Heart left ventricle (tissue), 16 donors: Measurements from ENCODE around the gene TLR1. TPM values are rescaled to one million over a fixed set of nuclear protein-coding genes. Genes with fewer than 3 reads are reported as not detected.

ENCODE experiments used
- ATAC-seq, 4 donors: fragments of 200-7000 bp; cut with Tn5 transposase; one replicate each; pipeline ENCODE4 v1.9.1; 2020 to 2022; ENCODE audit warnings: moderate library complexity in 4 of 4, mild to moderate bottlenecking in 3 of 4, moderate number of reproducible peaks in 1 of 4
- DNase-seq, 5 donors: peaks; one replicate each; pipeline ENCODE4 v3.0.0-alpha.2; 2020
- H3K27ac ChIP-seq, 12 donors: fragments of 200-600 bp; sonication (generic) in 4 of 12; one replicate each; pipeline versions ENCODE4 v1.5.0 to v1.8.0; 2016 to 2022; ENCODE audit warnings: mild to moderate bottlenecking in 2 of 12
- H3K27me3 ChIP-seq, 9 donors: fragments of 200-600 bp; sonication (generic) in 2 of 9; one replicate each; pipeline versions ENCODE4 v1.5.1 to v1.8.0; 2016 to 2022; ENCODE audit warnings: mild to moderate bottlenecking in 3 of 9
- H3K36me3 ChIP-seq, 9 donors: fragments of 200-600 bp; sonication (generic) in 2 of 9; one replicate each; pipeline versions ENCODE4 v1.5.0 to v1.8.0; 2018 to 2022; ENCODE audit warnings: mild to moderate bottlenecking in 2 of 9
- H3K4me1 ChIP-seq, 12 donors: fragments of 200-600 bp; sonication (generic) in 4 of 12; one replicate each; pipeline versions ENCODE4 v1.5.0 to v1.8.0; 2016 to 2022; ENCODE audit warnings: mild to moderate bottlenecking in 3 of 12
- H3K4me3 ChIP-seq, 12 donors: fragments of 200-600 bp; sonication (generic) in 4 of 12; one replicate each; pipeline versions ENCODE4 v1.5.0 to v1.8.0; 2017 to 2022; ENCODE audit warnings: mild to moderate bottlenecking in 9 of 12, moderate library complexity in 4 of 12
- H3K9me3 ChIP-seq, 12 donors: fragments of 200-600 bp; sonication (generic) in 4 of 12; one replicate each; pipeline versions ENCODE4 v1.5.0 to v1.8.0; 2016 to 2022; ENCODE audit warnings: mild to moderate bottlenecking in 1 of 12
- CTCF ChIP-seq, 12 donors: fragments of 200-600 bp; sonication (generic) in 4 of 12; IDR thresholded peaks; one replicate each; pipeline versions ENCODE4 v1.5.0 to v1.8.0; 2018 to 2022; ENCODE audit warnings: antibody characterized with exemption in 12 of 12, mild to moderate bottlenecking in 5 of 12
- POLR2A ChIP-seq, 2 donors: fragments of 450-650 bp; IDR thresholded peaks; one replicate each; pipeline ENCODE4 v1.6.1; 2017; ENCODE audit warnings: antibody characterized with exemption in 2 of 2, mild to moderate bottlenecking in 2 of 2, moderate library complexity in 2 of 2
- WGBS, 4 donors: extraction: QIAGEN DNeasy Blood & Tissue Kit in 2 of 4; methylation state at CpG; one replicate each; pipeline versions ENCODE4 v1.1.5 to v1.1.7; 2013 to 2018; 5-methylcytosine and 5-hydroxymethylcytosine counted together
- intact Hi-C, 10 donors: fragments of 100-400 bp; cut with DNase I; formaldehyde crosslinking; loops; one replicate each; pipeline versions ENCODE4 v1.11.1 to v1.14.2; 2022
- polyA plus RNA-seq, 2 donors: library from polyadenylated mRNA; stranded (reverse); fragments of 200-250 nt; gene quantifications; one replicate each; pipeline ENCODE4 v1.2.3, GENCODE V29; 2013
- total RNA-seq, 9 donors: library from RNA; depleted of rRNA in 2 of 9; stranded (reverse); fragments of >200 nt in 2 of 9; fragmentation: NEBNext Ultra II Directional in 3 of 9; extraction: Animal tissue kit (Norgen Biotek cat#: 25700) in 3 of 9; gene quantifications; one replicate each; pipeline versions ENCODE4 v1.1.0 to v1.2.4, GENCODE V29; 2016 to 2023
- donor health status: ischemic (EF 13 %, LVEDD 7.1; RV severe dilation, severe dysfunction).
- donor health status: healthy with polysubstance abuse.
- donor health status: DM: no; HTN: yes; CAD: no.
- donor health status: DM: no; HTN: no; CAD: no.
- donor health status: ischemic (EF 25% LVEDD 6.9; RV normal size, moderate dysfunction).
- donor health status: ischemic (EF 25% LVEDD 5.7; RV mildly dilated, moderate dysfunction).
- donor health status: healthy.
- donor health status: DM: yes; HTN: yes; CAD: no.
- donor health status: ischemic (EF 35%, LVEDD 5.7; RV mildly dilated, moderate dysfunction).
- donor health status: nonischemic (EF 11% LVEDD 7.7; RV severe dilation, severe dysfunction).
- donor health status: DM: yes; HTN: yes; CAD: no.
- donor health status: PGD.
- donor health status: ischemic (EF 29% LVEDD 5.4; RV normal size, mild dysfunction).
- donor health status: nonischemic (EF 23%, LVEDD 6.1; RV moderate dilation, normal function).

The TLR1 gene
- total and polyA plus RNA-seq, 11 donors = 0.34 to 31.8 (median 2.8) TPM

GRCh38 chr4:38800961-38801450, 3.6 kb downstream of the TLR1 start:
- Histone ChIP-seq H3K27me3 (no peaks in the 10 kb centered on the region), H3K9me3 (peaks cover 0 to 33% (median 0%) of the 10 kb centered on the region in 12 donors), H3K27ac (peak overlapping the region in 1 of 12 donors; percentile 44), H3K4me1 (peaks cover 0 to 30% (median 4%) of the 10 kb centered on the region in 12 donors), H3K4me3 (peak overlapping the region in 1 of 12 donors; percentile 23), H3K36me3 (peaks cover 0 to 47% (median 19%) of the 10 kb centered on the region in 9 donors)
- ATAC-seq = no peak
- TF ChIP-seq CTCF (IDR thresholded peaks at IDR 0.05) (no peak), POLR2A (IDR thresholded peaks at IDR 0.05) (no peak)
- intact Hi-C loops = loop anchor here in 1 of 10 donors (5.0 kb wide), 1 partner anchor 39 kb away; no protein-coding TSS in a partner anchor
- DNase-seq = no peak
- WGBS, 4 donors = 88 to 94% (median 92%) methylated on average over 3 of the region's 3 CpGs

- Histone ChIP-seq H3K4me1 (peaks cover 0 to 27% (median 2%) of the 10 kb centered on the region in 12 donors), H3K4me3 (peak overlapping the region in 1 of 12 donors; percentile 9), H3K9me3 (peaks cover 0 to 36% (median 0%) of the 10 kb centered on the region in 12 donors), H3K27me3 (no peaks in the 10 kb centered on the region), H3K36me3 (peaks cover 0 to 47% (median 19%) of the 10 kb centered on the region in 9 donors), H3K27ac (peak overlapping the region in 1 of 12 donors; percentile 5)
- 70 to 100% (median 92%) methylated on average over 2 of the region's 2 CpGs for WGBS, 4 donors
- DNase-seq (no peak), ATAC-seq (no peak)
- TF ChIP-seq CTCF (IDR thresholded peaks at IDR 0.05) (no peak), POLR2A (IDR thresholded peaks at IDR 0.05) (no peak)
- intact Hi-C loops = loop anchor here in 1 of 10 donors (5.0 kb wide), 1 partner anchor 38 kb away; no protein-coding TSS in a partner anchor
These were observed 4.2 kb downstream of the TLR1 start for GRCh38 chr4:38800366-38800765.

- Histone ChIP-seq H3K4me3 (no peak overlapping the region), H3K27me3 (no peaks in the 10 kb centered on the region), H3K9me3 (peaks cover 0 to 37% (median 2%) of the 10 kb centered on the region in 12 donors), H3K27ac (no peak overlapping the region), H3K36me3 (peaks cover 0 to 26% (median 17%) of the 10 kb centered on the region in 9 donors), H3K4me1 (peaks cover 0 to 24% (median 0%) of the 10 kb centered on the region in 12 donors)
- no peak for ATAC-seq
- 77 to 81% (median 80%) methylated on average over 3 of the region's 3 CpGs for WGBS, 4 donors
- TF ChIP-seq POLR2A (IDR thresholded peaks at IDR 0.05) = no peak
- TF ChIP-seq CTCF (IDR thresholded peaks at IDR 0.05) = no peak
- DNase-seq = no peak
- intact Hi-C loops = no loop called here
These were observed 9.5 kb downstream of the TLR1 start for GRCh38 chr4:38795087-38795486.

- DNase-seq (no peak), ATAC-seq (no peak)
- no peak for TF ChIP-seq CTCF (IDR thresholded peaks at IDR 0.05)
- TF ChIP-seq POLR2A (IDR thresholded peaks at IDR 0.05) = no peak
- intact Hi-C loops = no loop called here
- peaks cover 0 to 33% (median 2%) of the 10 kb centered on the region in 12 donors for H3K9me3 ChIP-seq
- peak overlapping the region in 1 of 12 donors; percentile 84 for H3K27ac ChIP-seq
- peaks cover 0 to 24% (median 0%) of the 10 kb centered on the region in 12 donors for H3K4me1 ChIP-seq
- H3K27me3 ChIP-seq = no peaks in the 10 kb centered on the region
- no peak overlapping the region for H3K4me3 ChIP-seq
- H3K36me3 ChIP-seq = peaks cover 0 to 16% (median 12%) of the 10 kb centered on the region in 9 donors
- 73 to 77% (median 76%) methylated on average over 2 of the region's 2 CpGs for WGBS, 4 donors
These were observed 10.5 kb downstream of the TLR1 start for GRCh38 chr4:38794051-38794450.
